Measurements from ENCODE around the gene PHF10. TPM values are rescaled to one million over a fixed set of nuclear protein-coding genes. Genes with fewer than 3 reads are reported as not detected.

Gene PHF10
- total and polyA plus RNA-seq, 2 donors (not counting 3 experiments of a cell fraction or from before 2014, with no cell fraction given) = 19.1 to 62.4 TPM

GRCh38 chr6:169669889-169670288, 54.4 kb downstream of the PHF10 start:
- dilution Hi-C loops (cut with MboI; ENCODE audit: extremely low pct_ligation_motif_present, low sequenced_read_pairs) (no loop called here), intact Hi-C loops (cut with micrococcal nuclease) (loop anchor here (1.0 kb wide), 6 partner anchors 16 to 883 kb away; partner anchors contain the start of genes C6orf120, DYNLT2, ERMARD and PSMB1)
- no TSS peak for BruUV-seq (replicated peaks)
- ChIA-PET POLR2A (interaction anchor here (1.7 kb wide), 1 partner anchor 32 kb away, joined by 6 read pairs; the partner anchor contains the start of genes C6orf120 and WDR27), CTCF (interaction anchor here (0.6 to 2.7 kb wide), 6 partner anchors 8 to 457 kb away, joined by 3 to 10 read pairs (median 4); no protein-coding TSS in a partner anchor)
- H3K79me2 ChIP-seq (ENCODE audit: control insufficient read depth, insufficient read depth, low read length) = no peaks in the 10 kb centered on the region
- DNase-seq (ENCODE audit: low read depth, low spot score) (peak; percentile 98), FAIRE-seq (peak; percentile 100)
- peak overlapping the region; percentile 72 for H3K4me2 ChIP-seq (ENCODE audit: insufficient read depth, low read length)
- no peaks in the 10 kb centered on the region for H3K27me3 ChIP-seq (ENCODE audit: control insufficient read depth in 2 of 2, insufficient read depth in 2 of 2, low read length in 2 of 2)
- no peaks in the 10 kb centered on the region for H4K20me1 ChIP-seq (replicated peaks; ENCODE audit: control insufficient read depth, extremely low read depth, insufficient read depth, low read length)
- no peaks in the 10 kb centered on the region for H3K9me1 ChIP-seq (replicated peaks; ENCODE audit: control insufficient read depth, extremely low read depth, insufficient read depth, low read length)
- H3K27ac ChIP-seq (ENCODE audit: insufficient read depth, low read depth, low read length) = peak overlapping the region; percentile 98
- no peak overlapping the region for H2AFZ ChIP-seq (ENCODE audit: low read depth, low read length)
- H3K9ac ChIP-seq (replicated peaks; ENCODE audit: extremely low read depth, insufficient read depth, low read length) = peak overlapping the region; percentile 62
- no peak overlapping the region for H3K4me3 ChIP-seq (replicated peaks in 1 of 3; ENCODE audit: insufficient read depth in 1 of 3, low read depth in 1 of 3, low read length in 3 of 3)
- peaks cover 26% of the 10 kb centered on the region for H3K4me1 ChIP-seq (ENCODE audit: control insufficient read depth, extremely low read depth, insufficient read depth, low read length)
- H3K9me3 ChIP-seq (replicated peaks; ENCODE audit: control insufficient read depth, insufficient read depth, low read length) = no peaks in the 10 kb centered on the region
- peaks cover 0 to 10% of the 10 kb centered on the region in 2 experiments for H3K36me3 ChIP-seq (ENCODE audit: control insufficient read depth in 2 of 2, extremely low read depth in 1 of 2, insufficient read depth in 2 of 2, low read length in 2 of 2)
- TF ChIP-seq JUN (IDR thresholded peaks at IDR 0.05; ENCODE audit: borderline replicate concordance, insufficient read depth, insufficient read length, low read depth) (peak; percentile 95), EZH2 (IDR thresholded peaks at IDR 0.05; ENCODE audit: borderline replicate concordance, low read depth, low read length, severe bottlenecking) (no peak), POLR2A (IDR thresholded peaks at IDR 0.05; ENCODE audit: low read depth, low read length) (no peak), POLR2AphosphoS5 (IDR thresholded peaks at IDR 0.05; ENCODE audit: insufficient read depth, low read depth, low read length) (peak; percentile 94), GATA2 (IDR thresholded peaks at IDR 0.05; ENCODE audit: insufficient read depth, insufficient read length, low read depth, low read length) (peak; percentile 85), MYC (IDR thresholded peaks at IDR 0.05; ENCODE audit: low read depth, low read length) (peak; percentile 62), FOS (IDR thresholded peaks at IDR 0.05; ENCODE audit: borderline replicate concordance, insufficient read depth, low read length) (peak; percentile 94)
- TF ChIP-seq, protein P1, sequence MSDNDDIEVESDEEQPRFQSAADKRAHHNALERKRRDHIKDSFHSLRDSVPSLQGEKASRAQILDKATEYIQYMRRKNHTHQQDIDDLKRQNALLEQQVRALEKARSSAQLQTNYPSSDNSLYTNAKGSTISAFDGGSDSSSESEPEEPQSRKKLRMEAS (IDR thresholded peaks at IDR 0.05; ENCODE audit: insufficient read depth, insufficient read length) = peak; percentile 65
- TF ChIP-seq, protein P2, sequence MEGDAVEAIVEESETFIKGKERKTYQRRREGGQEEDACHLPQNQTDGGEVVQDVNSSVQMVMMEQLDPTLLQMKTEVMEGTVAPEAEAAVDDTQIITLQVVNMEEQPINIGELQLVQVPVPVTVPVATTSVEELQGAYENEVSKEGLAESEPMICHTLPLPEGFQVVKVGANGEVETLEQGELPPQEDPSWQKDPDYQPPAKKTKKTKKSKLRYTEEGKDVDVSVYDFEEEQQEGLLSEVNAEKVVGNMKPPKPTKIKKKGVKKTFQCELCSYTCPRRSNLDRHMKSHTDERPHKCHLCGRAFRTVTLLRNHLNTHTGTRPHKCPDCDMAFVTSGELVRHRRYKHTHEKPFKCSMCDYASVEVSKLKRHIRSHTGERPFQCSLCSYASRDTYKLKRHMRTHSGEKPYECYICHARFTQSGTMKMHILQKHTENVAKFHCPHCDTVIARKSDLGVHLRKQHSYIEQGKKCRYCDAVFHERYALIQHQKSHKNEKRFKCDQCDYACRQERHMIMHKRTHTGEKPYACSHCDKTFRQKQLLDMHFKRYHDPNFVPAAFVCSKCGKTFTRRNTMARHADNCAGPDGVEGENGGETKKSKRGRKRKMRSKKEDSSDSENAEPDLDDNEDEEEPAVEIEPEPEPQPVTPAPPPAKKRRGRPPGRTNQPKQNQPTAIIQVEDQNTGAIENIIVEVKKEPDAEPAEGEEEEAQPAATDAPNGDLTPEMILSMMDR (IDR thresholded peaks at IDR 0.05; ENCODE audit: extremely low read depth in 1 of 2, insufficient read depth in 1 of 2, low read depth in 1 of 2, low read length in 2 of 2) = no peak
